GM19468 (cell line): ENCODE data around the gene SPECC1L.
A peak's percentile ranks its signal among the peaks of the same experiment; 100 is the strongest.

Source experiments
- ATAC-seq: cut with Tn5 transposase; IDR thresholded peaks from one replicate; pipeline ENCODE4 v1.9.1; 2021; ENCODE audit warnings: mild to moderate bottlenecking, moderate library complexity, moderate number of reproducible peaks; ENCODE audit not compliant: unreplicated experiment; ENCODE audit errors: extremely low read depth

Gene SPECC1L

GRCh38 chr22:24422102-24422665, 151.6 kb downstream of the SPECC1L start:
- no peak for ATAC-seq

- ATAC-seq: no peak
These were observed 152.9 kb downstream of the SPECC1L start for GRCh38 chr22:24423519-24424000.

GRCh38 chr22:24424001-24424900, 153.6 kb downstream of the SPECC1L start:
- ATAC-seq: no peak

- no peak for ATAC-seq
These were observed 154.5 kb downstream of the SPECC1L start for GRCh38 chr22:24424901-24425775.

- no peak for ATAC-seq
These were observed 155.8 kb downstream of the SPECC1L start for GRCh38 chr22:24426436-24426835.

GRCh38 chr22:24426851-24427499, 156.3 kb downstream of the SPECC1L start:
- no peak for ATAC-seq

- peak; percentile 33 for ATAC-seq
These were observed 157.0 kb downstream of the SPECC1L start, which contains the start of gene ADORA2A for GRCh38 chr22:24427500-24428164. Gene ADORA2A, plus strand, starts transcription at chr22:24427599. Its CDS starts 5,806 bp downstream, at chr22:24433405.

- no peak for ATAC-seq
These were observed 158.2 kb downstream of the SPECC1L start for GRCh38 chr22:24428751-24429410.

- ATAC-seq: no peak
These were observed 159.1 kb downstream of the SPECC1L start for GRCh38 chr22:24429411-24430365.

GRCh38 chr22:24430431-24431308, 160.0 kb downstream of the SPECC1L start:
- ATAC-seq: no peak

- ATAC-seq: no peak
These were observed 160.8 kb downstream of the SPECC1L start for GRCh38 chr22:24431309-24432034.

- ATAC-seq: no peak
These were observed 161.6 kb downstream of the SPECC1L start for GRCh38 chr22:24432059-24432853.

GRCh38 chr22:24433001-24433827, 162.6 kb downstream of the SPECC1L start:
- no peak for ATAC-seq

- peak; percentile 51 for ATAC-seq
These were observed 163.3 kb downstream of the SPECC1L start for GRCh38 chr22:24433828-24434470.
